SK-N-SH (cell line): ENCODE results near the gene ZDHHC21. TPM values are rescaled to one million over a fixed set of nuclear protein-coding genes. Genes with fewer than 3 reads are reported as not detected.

Source experiments
- CTCF ChIA-PET: fragments of 300-600, 350-600 bp; formaldehyde crosslinking; extraction: SDS; loops from one replicate; lab custom pipeline; 2021; lab: Yijun Ruan, JAX
- POLR2A ChIA-PET: fragments of 350-600 bp; sonication (Branson Sonifier 250); formaldehyde crosslinking; extraction: SDS; loops from one replicate; lab custom pipeline; 2020; ENCODE audit warnings: antibody characterized with exemption, inconsistent platforms; lab: Yijun Ruan, JAX
- DNase-seq: peaks from one replicate; pipeline ENCODE4 v3.0.0; 2012
- H2AFZ ChIP-seq: fragments of 200-600 bp; sonication (generic); 2 replicates; pipeline ENCODE4 v1.8.1; 2016; ENCODE audit warnings: antibody characterized with exemption, mild to moderate bottlenecking, low read depth
- H3F3A ChIP-seq: fragments of 200-600 bp; sonication (generic); replicated peaks from 2 replicates; pipeline ENCODE3; 2016; ENCODE audit warnings: antibody characterized with exemption, mild to moderate bottlenecking; ENCODE audit not compliant: insufficient read depth
- H3K27ac ChIP-seq, 2 experiments: fragments of 200-500 bp in 1 of 2; fragments of 200-600 bp in 1 of 2; sonication (Bioruptor generic) in 1 of 2; sonication (generic), shearing (Covaris generic) in 1 of 2; 2 replicates each; pipeline versions ENCODE4 v1.5.1 to v1.6.1; 2014 to 2016; ENCODE audit warnings: low read depth in 2 of 2, inconsistent platforms in 1 of 2, low read length in 1 of 2, mild to moderate bottlenecking in 1 of 2, mixed read lengths in 1 of 2
- H3K27me3 ChIP-seq: fragments of 200-600 bp; sonication (generic), shearing (Covaris generic); 2 replicates; pipeline ENCODE4 v1.6.1; 2016; ENCODE audit warnings: mixed run types; ENCODE audit not compliant: insufficient read depth
- H3K36me3 ChIP-seq, 2 experiments: fragments of 200-500 bp in 1 of 2; fragments of 200-600 bp in 1 of 2; sonication (Bioruptor generic) in 1 of 2; sonication (generic) in 1 of 2; replicated peaks in 1 of 2; 2 replicates each; pipeline versions ENCODE3 to v1.5.1; 2014 to 2016; ENCODE audit warnings: low read length in 1 of 2, mild to moderate bottlenecking in 1 of 2; ENCODE audit not compliant: insufficient read depth in 2 of 2, control insufficient read depth in 1 of 2
- H3K4me1 ChIP-seq, 2 experiments: fragments of 200-500 bp in 1 of 2; fragments of 200-600 bp in 1 of 2; sonication (Bioruptor generic) in 1 of 2; sonication (generic), shearing (Covaris generic) in 1 of 2; 2 replicates each; pipeline versions ENCODE4 v1.5.1 to v1.6.1; 2014 to 2016; ENCODE audit warnings: low read depth in 1 of 2, low read length in 1 of 2, mixed run types in 1 of 2; ENCODE audit not compliant: insufficient read depth in 2 of 2, control insufficient read depth in 1 of 2
- H3K4me2 ChIP-seq: fragments of 200-600 bp; sonication (generic), shearing (Covaris generic); 2 replicates; pipeline ENCODE4 v1.6.1; 2017; ENCODE audit warnings: mixed run types
- H3K4me3 ChIP-seq, 2 experiments: fragments of 200-500 bp in 1 of 2; fragments of 200-600 bp in 1 of 2; sonication (Bioruptor generic) in 1 of 2; sonication (generic), shearing (Covaris generic) in 1 of 2; 2 replicates each; pipeline versions ENCODE4 v1.5.1 to v1.8.1; 2014 to 2016; ENCODE audit warnings: low read depth in 2 of 2, inconsistent platforms in 1 of 2, low read length in 1 of 2, mild to moderate bottlenecking in 1 of 2, mixed read lengths in 1 of 2, moderate library complexity in 1 of 2
- H3K79me2 ChIP-seq: fragments of 200-600 bp; sonication (generic); 2 replicates; pipeline ENCODE4 v1.8.1; 2017; ENCODE audit warnings: mild to moderate bottlenecking; ENCODE audit not compliant: insufficient read depth
- H3K9ac ChIP-seq: fragments of 200-600 bp; sonication (generic); 2 replicates; pipeline ENCODE4 v1.6.1; 2017; ENCODE audit warnings: mixed run types
- H3K9me2 ChIP-seq: fragments of 200-600 bp; sonication (generic); 2 replicates; pipeline ENCODE4 v1.6.1; 2017; ENCODE audit warnings: mixed run types
- H3K9me3 ChIP-seq: fragments of 200-600 bp; sonication (generic); 2 replicates; pipeline ENCODE4 v1.6.1; 2017; ENCODE audit warnings: mixed run types, mild to moderate bottlenecking, moderate library complexity
- H4K20me1 ChIP-seq: fragments of 200-600 bp; sonication (generic); 2 replicates; pipeline ENCODE4 v1.6.1; 2017; ENCODE audit warnings: mild to moderate bottlenecking, mixed run types; ENCODE audit not compliant: insufficient read depth
- ELF1 ChIP-seq: IDR thresholded peaks from 2 replicates; pipeline ENCODE4 v1.4.0; 2012
- FOSL2 ChIP-seq: IDR thresholded peaks from 2 replicates; pipeline ENCODE4 v1.4.0; 2012; ENCODE audit warnings: low read depth, mild to moderate bottlenecking, moderate library complexity, borderline replicate concordance
- FOXM1 ChIP-seq: IDR thresholded peaks from 2 replicates; pipeline ENCODE4 v1.4.0; 2012; ENCODE audit warnings: low read depth, mild to moderate bottlenecking
- GATA2 ChIP-seq: sonication (generic); formaldehyde crosslinking; IDR thresholded peaks from 2 replicates; pipeline ENCODE4 v1.5.0; 2020; ENCODE audit warnings: mild to moderate bottlenecking, missing genetic modification reagents
- MEF2A ChIP-seq: IDR thresholded peaks from 2 replicates; pipeline ENCODE4 v1.4.0; 2012; ENCODE audit warnings: low read depth, borderline replicate concordance
- MXI1 ChIP-seq: IDR thresholded peaks from 2 replicates; pipeline ENCODE4 v1.6.1; 2012; ENCODE audit warnings: mild to moderate bottlenecking, low read depth, low read length, improper control_type of control experiment
- NRF1 ChIP-seq: IDR thresholded peaks from 2 replicates; pipeline ENCODE4 v1.6.1; 2012; ENCODE audit warnings: low read depth, mild to moderate bottlenecking, low read length
- RAD21 ChIP-seq: IDR thresholded peaks from 2 replicates; pipeline ENCODE4 v1.6.1; 2012; ENCODE audit warnings: mild to moderate bottlenecking, low read length
- RFX5 ChIP-seq: IDR thresholded peaks from 2 replicates; pipeline ENCODE4 v1.6.1; 2012; ENCODE audit warnings: mild to moderate bottlenecking, improper control_type of control experiment, low read length
- SMC3 ChIP-seq: IDR thresholded peaks from 2 replicates; pipeline ENCODE4 v1.6.1; 2012; ENCODE audit warnings: low read depth, low read length, improper control_type of control experiment
- TEAD4 ChIP-seq: IDR thresholded peaks from 2 replicates; pipeline ENCODE4 v1.4.0; 2012; ENCODE audit warnings: mild to moderate bottlenecking, borderline replicate concordance; ENCODE audit not compliant: insufficient read depth
- USF1 ChIP-seq: IDR thresholded peaks from 2 replicates; pipeline ENCODE4 v1.4.0; 2012; ENCODE audit warnings: low read depth, borderline replicate concordance
- WGBS: methylation state at CpG from one replicate; pipeline ENCODE4 v1.1.6; 2017; ENCODE audit warnings: low lambda C conversion rate; 5-methylcytosine and 5-hydroxymethylcytosine counted together
- polyA plus RNA-seq, 3 experiments: library from polyadenylated mRNA; depleted of rRNA; stranded (reverse); fragments of >200 nt; gene quantifications; 2 replicates each; pipeline ENCODE4 v1.2.3, GENCODE V29; 2012
- TF ChIP-seq, protein P1 (sequence below): IDR thresholded peaks from 2 replicates; pipeline ENCODE4 v1.6.1; 2012; ENCODE audit warnings: mild to moderate bottlenecking, low read depth, low read length, moderate library complexity
- TF ChIP-seq, protein P2 (sequence below): fragments of 150-350 bp; IDR thresholded peaks from 2 replicates; pipeline ENCODE4 v1.6.1; 2016; ENCODE audit warnings: mild to moderate bottlenecking, low read depth, low read length
- TF ChIP-seq, protein P3 (sequence below): fragments of 200-600 bp; sonication (generic); IDR thresholded peaks from 2 replicates; pipeline ENCODE4 v1.6.1; 2017; ENCODE audit warnings: antibody characterized with exemption, mild to moderate bottlenecking, moderate library complexity
- TF ChIP-seq, protein P4 (sequence below): IDR thresholded peaks from 2 replicates; pipeline ENCODE4 v1.4.0; 2012; ENCODE audit warnings: low read depth, borderline replicate concordance
- TF ChIP-seq, protein P5 (sequence below): fragments of 150-350 bp; IDR thresholded peaks from 2 replicates; pipeline ENCODE4 v1.6.1; 2017; ENCODE audit warnings: antibody characterized with exemption, low read length, low read depth, borderline replicate concordance

Gene ZDHHC21
- polyA plus RNA-seq, 1 of the 3 experiments (the other 2 are of a cell fraction) = 2.9 TPM

- no peak overlapping the region for H3K4me2 ChIP-seq
- WGBS = 78% methylated on average over 1 of the region's 1 CpG
These were observed 52.3 kb downstream of the ZDHHC21 start for GRCh38 chr9:14640967-14641366.

DNA sequence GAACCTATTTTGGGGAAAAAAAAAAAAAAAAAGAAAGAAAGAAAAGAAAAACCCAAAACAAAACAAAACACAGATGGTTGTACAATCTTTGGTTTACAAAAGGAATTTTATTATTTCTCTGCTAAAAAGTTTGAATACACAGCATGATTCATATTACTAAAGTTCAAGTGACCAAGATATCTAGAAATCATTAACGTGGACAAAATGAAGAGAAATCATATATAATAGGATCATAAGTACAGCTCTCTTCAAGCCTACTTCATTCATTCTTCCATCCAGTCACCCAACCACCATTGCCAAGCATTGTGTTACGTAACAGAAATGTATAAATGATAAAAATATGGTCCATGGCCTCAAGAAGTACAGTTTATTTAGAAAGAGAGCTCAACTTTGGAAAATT lies 52.9 kb downstream of the ZDHHC21 start:
- ChIA-PET POLR2A (no interaction called here), CTCF (interaction anchor here (0.7 kb wide), 1 partner anchor 35 kb away, joined by 3 read pairs; no protein-coding TSS in a partner anchor)
- Histone ChIP-seq H3K4me3 (no peak overlapping the region), H4K20me1 (no peaks in the 10 kb centered on the region), H3K9ac (no peak overlapping the region), H3K27me3 (no peaks in the 10 kb centered on the region), H3K4me1 (no peaks in the 10 kb centered on the region), H2AFZ (no peak overlapping the region), H3K36me3 (peaks cover 20 to 22% of the 10 kb centered on the region in 2 experiments), H3K9me2 (no peaks in the 10 kb centered on the region), H3K4me2 (no peak overlapping the region), H3K79me2 (no peaks in the 10 kb centered on the region), H3F3A (peaks cover 4% of the 10 kb centered on the region), H3K9me3 (no peaks in the 10 kb centered on the region), H3K27ac (no peak overlapping the region)
- WGBS = 81% methylated on average over 2 of the region's 2 CpGs
- no peak for DNase-seq
- TF ChIP-seq RAD21 (no peak), RFX5 (no peak), MXI1 (no peak), USF1 (no peak), FOSL2 (no peak), SMC3 (no peak), ELF1 (no peak), NRF1 (no peak), FOXM1 (no peak), GATA2 (no peak), MEF2A (no peak)
- TF ChIP-seq, protein P1, sequence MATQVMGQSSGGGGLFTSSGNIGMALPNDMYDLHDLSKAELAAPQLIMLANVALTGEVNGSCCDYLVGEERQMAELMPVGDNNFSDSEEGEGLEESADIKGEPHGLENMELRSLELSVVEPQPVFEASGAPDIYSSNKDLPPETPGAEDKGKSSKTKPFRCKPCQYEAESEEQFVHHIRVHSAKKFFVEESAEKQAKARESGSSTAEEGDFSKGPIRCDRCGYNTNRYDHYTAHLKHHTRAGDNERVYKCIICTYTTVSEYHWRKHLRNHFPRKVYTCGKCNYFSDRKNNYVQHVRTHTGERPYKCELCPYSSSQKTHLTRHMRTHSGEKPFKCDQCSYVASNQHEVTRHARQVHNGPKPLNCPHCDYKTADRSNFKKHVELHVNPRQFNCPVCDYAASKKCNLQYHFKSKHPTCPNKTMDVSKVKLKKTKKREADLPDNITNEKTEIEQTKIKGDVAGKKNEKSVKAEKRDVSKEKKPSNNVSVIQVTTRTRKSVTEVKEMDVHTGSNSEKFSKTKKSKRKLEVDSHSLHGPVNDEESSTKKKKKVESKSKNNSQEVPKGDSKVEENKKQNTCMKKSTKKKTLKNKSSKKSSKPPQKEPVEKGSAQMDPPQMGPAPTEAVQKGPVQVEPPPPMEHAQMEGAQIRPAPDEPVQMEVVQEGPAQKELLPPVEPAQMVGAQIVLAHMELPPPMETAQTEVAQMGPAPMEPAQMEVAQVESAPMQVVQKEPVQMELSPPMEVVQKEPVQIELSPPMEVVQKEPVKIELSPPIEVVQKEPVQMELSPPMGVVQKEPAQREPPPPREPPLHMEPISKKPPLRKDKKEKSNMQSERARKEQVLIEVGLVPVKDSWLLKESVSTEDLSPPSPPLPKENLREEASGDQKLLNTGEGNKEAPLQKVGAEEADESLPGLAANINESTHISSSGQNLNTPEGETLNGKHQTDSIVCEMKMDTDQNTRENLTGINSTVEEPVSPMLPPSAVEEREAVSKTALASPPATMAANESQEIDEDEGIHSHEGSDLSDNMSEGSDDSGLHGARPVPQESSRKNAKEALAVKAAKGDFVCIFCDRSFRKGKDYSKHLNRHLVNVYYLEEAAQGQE = no peak
- TF ChIP-seq, protein P2, sequence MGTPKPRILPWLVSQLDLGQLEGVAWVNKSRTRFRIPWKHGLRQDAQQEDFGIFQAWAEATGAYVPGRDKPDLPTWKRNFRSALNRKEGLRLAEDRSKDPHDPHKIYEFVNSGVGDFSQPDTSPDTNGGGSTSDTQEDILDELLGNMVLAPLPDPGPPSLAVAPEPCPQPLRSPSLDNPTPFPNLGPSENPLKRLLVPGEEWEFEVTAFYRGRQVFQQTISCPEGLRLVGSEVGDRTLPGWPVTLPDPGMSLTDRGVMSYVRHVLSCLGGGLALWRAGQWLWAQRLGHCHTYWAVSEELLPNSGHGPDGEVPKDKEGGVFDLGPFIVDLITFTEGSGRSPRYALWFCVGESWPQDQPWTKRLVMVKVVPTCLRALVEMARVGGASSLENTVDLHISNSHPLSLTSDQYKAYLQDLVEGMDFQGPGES = no peak
- TF ChIP-seq, protein P3, sequence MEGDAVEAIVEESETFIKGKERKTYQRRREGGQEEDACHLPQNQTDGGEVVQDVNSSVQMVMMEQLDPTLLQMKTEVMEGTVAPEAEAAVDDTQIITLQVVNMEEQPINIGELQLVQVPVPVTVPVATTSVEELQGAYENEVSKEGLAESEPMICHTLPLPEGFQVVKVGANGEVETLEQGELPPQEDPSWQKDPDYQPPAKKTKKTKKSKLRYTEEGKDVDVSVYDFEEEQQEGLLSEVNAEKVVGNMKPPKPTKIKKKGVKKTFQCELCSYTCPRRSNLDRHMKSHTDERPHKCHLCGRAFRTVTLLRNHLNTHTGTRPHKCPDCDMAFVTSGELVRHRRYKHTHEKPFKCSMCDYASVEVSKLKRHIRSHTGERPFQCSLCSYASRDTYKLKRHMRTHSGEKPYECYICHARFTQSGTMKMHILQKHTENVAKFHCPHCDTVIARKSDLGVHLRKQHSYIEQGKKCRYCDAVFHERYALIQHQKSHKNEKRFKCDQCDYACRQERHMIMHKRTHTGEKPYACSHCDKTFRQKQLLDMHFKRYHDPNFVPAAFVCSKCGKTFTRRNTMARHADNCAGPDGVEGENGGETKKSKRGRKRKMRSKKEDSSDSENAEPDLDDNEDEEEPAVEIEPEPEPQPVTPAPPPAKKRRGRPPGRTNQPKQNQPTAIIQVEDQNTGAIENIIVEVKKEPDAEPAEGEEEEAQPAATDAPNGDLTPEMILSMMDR = no peak
- TF ChIP-seq, protein P4, sequence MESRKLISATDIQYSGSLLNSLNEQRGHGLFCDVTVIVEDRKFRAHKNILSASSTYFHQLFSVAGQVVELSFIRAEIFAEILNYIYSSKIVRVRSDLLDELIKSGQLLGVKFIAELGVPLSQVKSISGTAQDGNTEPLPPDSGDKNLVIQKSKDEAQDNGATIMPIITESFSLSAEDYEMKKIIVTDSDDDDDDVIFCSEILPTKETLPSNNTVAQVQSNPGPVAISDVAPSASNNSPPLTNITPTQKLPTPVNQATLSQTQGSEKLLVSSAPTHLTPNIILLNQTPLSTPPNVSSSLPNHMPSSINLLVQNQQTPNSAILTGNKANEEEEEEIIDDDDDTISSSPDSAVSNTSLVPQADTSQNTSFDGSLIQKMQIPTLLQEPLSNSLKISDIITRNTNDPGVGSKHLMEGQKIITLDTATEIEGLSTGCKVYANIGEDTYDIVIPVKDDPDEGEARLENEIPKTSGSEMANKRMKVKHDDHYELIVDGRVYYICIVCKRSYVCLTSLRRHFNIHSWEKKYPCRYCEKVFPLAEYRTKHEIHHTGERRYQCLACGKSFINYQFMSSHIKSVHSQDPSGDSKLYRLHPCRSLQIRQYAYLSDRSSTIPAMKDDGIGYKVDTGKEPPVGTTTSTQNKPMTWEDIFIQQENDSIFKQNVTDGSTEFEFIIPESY = no peak

More at GRCh38 chr9:14640967-14641366, 52.3 kb downstream of the ZDHHC21 start:
- Histone ChIP-seq H3K9me3 (no peaks in the 10 kb centered on the region), H3K27me3 (no peaks in the 10 kb centered on the region), H3K79me2 (no peaks in the 10 kb centered on the region), H3F3A (peaks cover 4% of the 10 kb centered on the region), H4K20me1 (no peaks in the 10 kb centered on the region), H2AFZ (no peak overlapping the region), H3K9me2 (no peaks in the 10 kb centered on the region), H3K9ac (no peak overlapping the region), H3K36me3 (peaks cover 23% of the 10 kb centered on the region in 2 experiments), H3K27ac (no peak overlapping the region), H3K4me1 (no peaks in the 10 kb centered on the region), H3K4me3 (no peak overlapping the region)
- TF ChIP-seq MEF2A (no peak), TEAD4 (no peak)
- TF ChIP-seq, protein P5, sequence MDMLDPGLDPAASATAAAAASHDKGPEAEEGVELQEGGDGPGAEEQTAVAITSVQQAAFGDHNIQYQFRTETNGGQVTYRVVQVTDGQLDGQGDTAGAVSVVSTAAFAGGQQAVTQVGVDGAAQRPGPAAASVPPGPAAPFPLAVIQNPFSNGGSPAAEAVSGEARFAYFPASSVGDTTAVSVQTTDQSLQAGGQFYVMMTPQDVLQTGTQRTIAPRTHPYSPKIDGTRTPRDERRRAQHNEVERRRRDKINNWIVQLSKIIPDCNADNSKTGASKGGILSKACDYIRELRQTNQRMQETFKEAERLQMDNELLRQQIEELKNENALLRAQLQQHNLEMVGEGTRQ = no peak
- ChIA-PET CTCF (no interaction called here), POLR2A (no interaction called here)
- no peak for DNase-seq
